Neural cell (in vitro differentiated cells): ENCODE measurements around the gene VSIG10L2. TPM values are rescaled to one million over a fixed set of nuclear protein-coding genes. Genes with fewer than 3 reads are reported as not detected.

ENCODE experiments used
- H2AFZ ChIP-seq: fragments of 200-600, 300-800 bp; sonication (generic), shearing (Covaris generic); 2 replicates; pipeline ENCODE4 v1.6.0; 2014; ENCODE audit warnings: low read depth, mild to moderate bottlenecking, antibody characterized with exemption, low read length, moderate library complexity
- H3F3A ChIP-seq: fragments of 200-600 bp; shearing (Covaris generic); 2 replicates; pipeline ENCODE4 v1.6.1; 2016; ENCODE audit warnings: mild to moderate bottlenecking, moderate library complexity, mixed read lengths, antibody characterized with exemption, low read length; ENCODE audit not compliant: insufficient read depth, poor library complexity, severe bottlenecking
- H3K27ac ChIP-seq: fragments of 200-600, 300-800 bp; sonication (generic), shearing (Covaris generic); 2 replicates; pipeline ENCODE4 v1.5.1; 2014; ENCODE audit warnings: mild to moderate bottlenecking, low read length, moderate library complexity
- H3K27me3 ChIP-seq: fragments of 300-800, 200-600 bp; sonication (generic), shearing (Covaris generic); 2 replicates; pipeline ENCODE4 v1.6.0; 2014; ENCODE audit warnings: mild to moderate bottlenecking, low read depth, low read length, moderate library complexity; ENCODE audit not compliant: insufficient read depth
- H3K36me3 ChIP-seq: fragments of 300-800, 200-600 bp; sonication (generic), shearing (Covaris generic); 2 replicates; pipeline ENCODE4 v1.5.1; 2014; ENCODE audit warnings: mild to moderate bottlenecking, antibody characterized with exemption, low read length, moderate library complexity; ENCODE audit not compliant: insufficient read depth
- H3K4me2 ChIP-seq: fragments of 300-800, 200-600 bp; sonication (generic), shearing (Covaris generic); 2 replicates; pipeline ENCODE4 v1.6.0; 2014; ENCODE audit warnings: mild to moderate bottlenecking, low read length
- H3K4me3 ChIP-seq: fragments of 300-800, 200-600 bp; sonication (generic), shearing (Covaris generic); 2 replicates; pipeline ENCODE4 v1.5.1; 2014; ENCODE audit warnings: mild to moderate bottlenecking, low read length, moderate library complexity
- H3K79me2 ChIP-seq: fragments of 200-600 bp; shearing (Covaris generic); replicated peaks from 2 replicates; pipeline ENCODE4 v1.6.0; 2014; ENCODE audit warnings: mild to moderate bottlenecking, low read length, moderate library complexity; ENCODE audit not compliant: insufficient read depth
- H3K9ac ChIP-seq: fragments of 300-800, 200-600 bp; sonication (generic), shearing (Covaris generic); 2 replicates; pipeline ENCODE4 v1.6.1; 2016; ENCODE audit warnings: mild to moderate bottlenecking, low read length, mixed read lengths
- H3K9me2 ChIP-seq: fragments of 200-600 bp; shearing (Covaris generic); 2 replicates; pipeline ENCODE4 v1.6.1; 2016; ENCODE audit warnings: mild to moderate bottlenecking, low read length, mixed read lengths; ENCODE audit not compliant: insufficient read depth
- H3K9me3 ChIP-seq: fragments of 200-600, 300-800 bp; sonication (generic), shearing (Covaris generic); 2 replicates; pipeline ENCODE4 v1.6.1; 2016; ENCODE audit warnings: mild to moderate bottlenecking, mixed run types, low read length, moderate library complexity, mixed read lengths
- H4K20me1 ChIP-seq: fragments of 200-600 bp; shearing (Covaris generic); 2 replicates; pipeline ENCODE4 v1.6.1; 2016; ENCODE audit warnings: mild to moderate bottlenecking, mixed run types; ENCODE audit not compliant: insufficient read depth
- CTCF ChIP-seq: fragments of 450-650 bp; IDR thresholded peaks from 2 replicates; pipeline ENCODE4 v1.5.1; 2014; ENCODE audit warnings: antibody characterized with exemption, mild to moderate bottlenecking, moderate library complexity; ENCODE audit not compliant: poor library complexity, severe bottlenecking
- EP300 ChIP-seq: fragments of 450-650 bp; conservative IDR thresholded peaks from 2 replicates; pipeline ENCODE4 v1.6.1; 2014; ENCODE audit warnings: antibody characterized with exemption, mild to moderate bottlenecking, moderate library complexity; ENCODE audit not compliant: poor library complexity, severe bottlenecking
- EZH2 ChIP-seq: fragments of 200-600, 300-800 bp; shearing (Covaris generic), sonication (generic); IDR thresholded peaks from 2 replicates; pipeline ENCODE4 v1.6.1; 2014; ENCODE audit warnings: antibody characterized with exemption, low read length, borderline replicate concordance, mild to moderate bottlenecking; ENCODE audit not compliant: insufficient read depth, poor library complexity, severe bottlenecking
- MXI1 ChIP-seq: fragments of 450-650 bp; conservative IDR thresholded peaks from 2 replicates; pipeline ENCODE4 v1.6.1; 2014; ENCODE audit warnings: antibody characterized with exemption, mild to moderate bottlenecking; ENCODE audit not compliant: poor library complexity, severe bottlenecking
- POLR2AphosphoS5 ChIP-seq: IDR thresholded peaks from 2 replicates; pipeline ENCODE4 v1.6.1; 2012
- RAD21 ChIP-seq: fragments of 450-650 bp; conservative IDR thresholded peaks from 2 replicates; pipeline ENCODE4 v1.6.1; 2014; ENCODE audit warnings: antibody characterized with exemption, mild to moderate bottlenecking, moderate library complexity
- REST ChIP-seq: IDR thresholded peaks from 2 replicates; pipeline ENCODE4 v1.6.1; 2012; ENCODE audit warnings: borderline replicate concordance
- SMC3 ChIP-seq: fragments of 450-650 bp; conservative IDR thresholded peaks from 2 replicates; pipeline ENCODE4 v1.6.1; 2014; ENCODE audit warnings: antibody characterized with exemption, mild to moderate bottlenecking, moderate library complexity; ENCODE audit not compliant: poor library complexity
- TAF1 ChIP-seq: IDR thresholded peaks from 2 replicates; pipeline ENCODE4 v1.6.1; 2012; ENCODE audit warnings: low read depth
- polyA plus RNA-seq: library from polyadenylated mRNA; depleted of rRNA; stranded (reverse); fragments of >200 nt; gene quantifications from 2 replicates; pipeline ENCODE4 v1.2.3, GENCODE V29; 2014

The VSIG10L2 gene
- polyA plus RNA-seq, 1 donor from 2014 or later = not detected

GRCh38 chr11:125975634-125976033, 29.8 kb downstream of the VSIG10L2 start:
- H3K27me3 ChIP-seq = no peaks in the 10 kb centered on the region
- no peak overlapping the region for H3K27ac ChIP-seq
- H3K4me3 ChIP-seq = no peak overlapping the region
- no peaks in the 10 kb centered on the region for H3K79me2 ChIP-seq
- no peak for TF ChIP-seq EZH2
- TF ChIP-seq MXI1 = no peak
- TF ChIP-seq RAD21 = no peak
- TF ChIP-seq POLR2AphosphoS5 = no peak
- TF ChIP-seq EP300 = no peak
- no peak for TF ChIP-seq SMC3
- TF ChIP-seq TAF1 = no peak
- TF ChIP-seq CTCF = no peak
- TF ChIP-seq REST = no peak
- H3K4me2 ChIP-seq = no peak overlapping the region
- H3K9me3 ChIP-seq = no peaks in the 10 kb centered on the region
- no peaks in the 10 kb centered on the region for H3F3A ChIP-seq
- no peaks in the 10 kb centered on the region for H3K9me2 ChIP-seq
- no peaks in the 10 kb centered on the region for H4K20me1 ChIP-seq
- peaks cover 13% of the 10 kb centered on the region for H3K36me3 ChIP-seq
- no peak overlapping the region for H2AFZ ChIP-seq
- H3K9ac ChIP-seq = no peak overlapping the region

- Histone ChIP-seq H2AFZ (no peak overlapping the region), H3K9ac (no peak overlapping the region), H3K9me3 (no peaks in the 10 kb centered on the region), H3K4me3 (no peak overlapping the region), H3K79me2 (no peaks in the 10 kb centered on the region), H3K27me3 (no peaks in the 10 kb centered on the region), H3F3A (no peaks in the 10 kb centered on the region), H3K9me2 (no peaks in the 10 kb centered on the region), H4K20me1 (no peaks in the 10 kb centered on the region), H3K27ac (no peak overlapping the region), H3K36me3 (peaks cover 13% of the 10 kb centered on the region), H3K4me2 (no peak overlapping the region)
- no peak for TF ChIP-seq EP300
- TF ChIP-seq REST = no peak
- TF ChIP-seq SMC3 = no peak
- no peak for TF ChIP-seq RAD21
- TF ChIP-seq POLR2AphosphoS5 = no peak
- no peak for TF ChIP-seq CTCF
- no peak for TF ChIP-seq TAF1
- no peak for TF ChIP-seq EZH2
- TF ChIP-seq MXI1 = no peak
These were observed 30.3 kb downstream of the VSIG10L2 start for GRCh38 chr11:125976156-125976555.
